IgD-negative memory B cell (primary cell): ENCODE data around the gene ING3. TPM values are rescaled to one million over a fixed set of nuclear protein-coding genes. Genes with fewer than 3 reads are reported as not detected.

Experiments
- H3K27ac Mint-ChIP-seq, 3 donors: one replicate each; pipeline ENCODE4 v1.8.0; 2020 to 2022; ENCODE audit warnings: mild to moderate bottlenecking in 3 of 3, mixed read lengths in 3 of 3, moderate library complexity in 1 of 3
- H3K27me3 Mint-ChIP-seq: one replicate; pipeline ENCODE4 v1.8.0; 2021; ENCODE audit warnings: mixed read lengths
- H3K36me3 Mint-ChIP-seq: one replicate; pipeline ENCODE4 v1.8.0; 2020; ENCODE audit warnings: mild to moderate bottlenecking, mixed read lengths
- H3K4me1 Mint-ChIP-seq, 3 donors: one replicate each; pipeline ENCODE4 v1.8.0; 2020 to 2022; ENCODE audit warnings: mixed read lengths in 3 of 3, mild to moderate bottlenecking in 1 of 3
- H3K4me3 Mint-ChIP-seq, 4 donors: one replicate each; pipeline ENCODE4 v1.8.0; 2020 to 2022; ENCODE audit warnings: mild to moderate bottlenecking in 4 of 4, mixed read lengths in 4 of 4, moderate library complexity in 3 of 4
- H3K9me3 Mint-ChIP-seq, 3 donors: one replicate each; pipeline ENCODE4 v1.8.0; 2020 to 2021; ENCODE audit warnings: mixed read lengths in 3 of 3, mild to moderate bottlenecking in 1 of 3
- polyA plus RNA-seq: library from polyadenylated mRNA; unstranded; fragments of 300-500 nt; fragmentation: Illumina TruSeq; gene quantifications from one replicate; pipeline ENCODE4 v1.2.3, GENCODE V29; 2021

Gene ING3
- 29.4 TPM for polyA plus RNA-seq

GRCh38 chr7:120950539-120951308 lies at the start of gene ING3:
ING3 (plus strand) TSS chr7:120950777; CDS start chr7:120950897, 120 bp downstream.
- peak within 1 kb of the TSS; percentile 98 to 100 (median 99) for H3K27ac Mint-ChIP-seq
- H3K36me3 Mint-ChIP-seq: no peaks in the 10 kb centered on the region
- H3K4me3 Mint-ChIP-seq: peak within 1 kb of the TSS; percentile 94 to 99 (median 96)
- no peaks in the 10 kb centered on the region for H3K9me3 Mint-ChIP-seq
- H3K27me3 Mint-ChIP-seq: peaks cover 2% of the 10 kb centered on the region
- H3K4me1 Mint-ChIP-seq: peaks cover 13 to 20% (median 17%) of the 10 kb centered on the region in 3 donors

- H3K4me1 Mint-ChIP-seq: no peaks in the 10 kb centered on the region
- no peaks in the 10 kb centered on the region for H3K9me3 Mint-ChIP-seq
- no peak overlapping the region for H3K27ac Mint-ChIP-seq
- peaks cover 5% of the 10 kb centered on the region for H3K27me3 Mint-ChIP-seq
- H3K4me3 Mint-ChIP-seq: no peak overlapping the region
- no peaks in the 10 kb centered on the region for H3K36me3 Mint-ChIP-seq
These were observed 35.1 kb upstream of the ING3 start for GRCh38 chr7:120915314-120916105.

GRCh38 chr7:120916121-120916520 lies 34.5 kb upstream of the ING3 start:
- Mint-ChIP-seq H3K4me3 (no peak overlapping the region), H3K36me3 (no peaks in the 10 kb centered on the region), H3K4me1 (no peaks in the 10 kb centered on the region), H3K27ac (no peak overlapping the region), H3K27me3 (peaks cover 5% of the 10 kb centered on the region), H3K9me3 (no peaks in the 10 kb centered on the region)

GRCh38 chr7:120916538-120916937 lies 34.0 kb upstream of the ING3 start:
- Mint-ChIP-seq H3K27ac (no peak overlapping the region), H3K4me1 (no peaks in the 10 kb centered on the region), H3K36me3 (no peaks in the 10 kb centered on the region), H3K27me3 (peaks cover 5% of the 10 kb centered on the region), H3K9me3 (no peaks in the 10 kb centered on the region), H3K4me3 (no peak overlapping the region)

GRCh38 chr7:120919466-120919865 lies 31.1 kb upstream of the ING3 start:
- Mint-ChIP-seq H3K36me3 (no peaks in the 10 kb centered on the region), H3K4me3 (no peak overlapping the region), H3K9me3 (no peaks in the 10 kb centered on the region), H3K4me1 (no peaks in the 10 kb centered on the region), H3K27me3 (peaks cover 5% of the 10 kb centered on the region), H3K27ac (no peak overlapping the region)

- H3K9me3 Mint-ChIP-seq: no peaks in the 10 kb centered on the region
- H3K4me1 Mint-ChIP-seq: no peaks in the 10 kb centered on the region
- H3K27ac Mint-ChIP-seq: no peak overlapping the region
- peaks cover 8% of the 10 kb centered on the region for H3K27me3 Mint-ChIP-seq
- H3K36me3 Mint-ChIP-seq: no peaks in the 10 kb centered on the region
- H3K4me3 Mint-ChIP-seq: no peak overlapping the region
These were observed 30.5 kb upstream of the ING3 start for GRCh38 chr7:120920034-120920433.

- H3K27me3 Mint-ChIP-seq: peaks cover 9% of the 10 kb centered on the region
- H3K27ac Mint-ChIP-seq: no peak overlapping the region
- H3K4me3 Mint-ChIP-seq: no peak overlapping the region
- H3K36me3 Mint-ChIP-seq: no peaks in the 10 kb centered on the region
- no peaks in the 10 kb centered on the region for H3K9me3 Mint-ChIP-seq
- H3K4me1 Mint-ChIP-seq: no peaks in the 10 kb centered on the region
These were observed 29.8 kb upstream of the ING3 start for GRCh38 chr7:120920591-120921274.

- H3K36me3 Mint-ChIP-seq: no peaks in the 10 kb centered on the region
- H3K4me3 Mint-ChIP-seq: no peak overlapping the region
- no peaks in the 10 kb centered on the region for H3K9me3 Mint-ChIP-seq
- H3K27me3 Mint-ChIP-seq: peaks cover 4% of the 10 kb centered on the region
- no peak overlapping the region for H3K27ac Mint-ChIP-seq
- peaks cover 2 to 15% (median 8%) of the 10 kb centered on the region in 3 donors for H3K4me1 Mint-ChIP-seq
These were observed 25.7 kb upstream of the ING3 start for GRCh38 chr7:120924837-120925236.

- no peak overlapping the region for H3K27ac Mint-ChIP-seq
- peaks cover 2 to 15% (median 8%) of the 10 kb centered on the region in 3 donors for H3K4me1 Mint-ChIP-seq
- peaks cover 4% of the 10 kb centered on the region for H3K27me3 Mint-ChIP-seq
- H3K36me3 Mint-ChIP-seq: no peaks in the 10 kb centered on the region
- no peaks in the 10 kb centered on the region for H3K9me3 Mint-ChIP-seq
- no peak overlapping the region for H3K4me3 Mint-ChIP-seq
These were observed 25.2 kb upstream of the ING3 start for GRCh38 chr7:120925392-120925791.

GRCh38 chr7:120926943-120927346 lies 23.6 kb upstream of the ING3 start:
- H3K4me3 Mint-ChIP-seq: peak overlapping the region in 1 of 4 donors; percentile 72
- H3K4me1 Mint-ChIP-seq: peaks cover 2 to 15% (median 8%) of the 10 kb centered on the region in 3 donors
- H3K27ac Mint-ChIP-seq: peak overlapping the region in 1 of 3 donors; percentile 51
- H3K27me3 Mint-ChIP-seq: peaks cover 4% of the 10 kb centered on the region
- H3K36me3 Mint-ChIP-seq: no peaks in the 10 kb centered on the region
- H3K9me3 Mint-ChIP-seq: no peaks in the 10 kb centered on the region

- peaks cover 2 to 15% (median 8%) of the 10 kb centered on the region in 3 donors for H3K4me1 Mint-ChIP-seq
- H3K4me3 Mint-ChIP-seq: peak overlapping the region in 1 of 4 donors; percentile 5
- no peaks in the 10 kb centered on the region for H3K36me3 Mint-ChIP-seq
- no peak overlapping the region for H3K27ac Mint-ChIP-seq
- H3K27me3 Mint-ChIP-seq: peaks cover 4% of the 10 kb centered on the region
- H3K9me3 Mint-ChIP-seq: no peaks in the 10 kb centered on the region
These were observed 23.0 kb upstream of the ING3 start for GRCh38 chr7:120927454-120928103.

GRCh38 chr7:120931243-120931642 lies 19.3 kb upstream of the ING3 start:
- Mint-ChIP-seq H3K36me3 (no peaks in the 10 kb centered on the region), H3K9me3 (no peaks in the 10 kb centered on the region), H3K4me1 (peaks cover 2 to 15% (median 8%) of the 10 kb centered on the region in 3 donors), H3K4me3 (no peak overlapping the region), H3K27me3 (peaks cover 4% of the 10 kb centered on the region), H3K27ac (no peak overlapping the region)

GRCh38 chr7:120933475-120933874 lies 17.1 kb upstream of the ING3 start:
- H3K36me3 Mint-ChIP-seq: no peaks in the 10 kb centered on the region
- no peak overlapping the region for H3K4me3 Mint-ChIP-seq
- H3K27me3 Mint-ChIP-seq: peaks cover 4% of the 10 kb centered on the region
- H3K27ac Mint-ChIP-seq: no peak overlapping the region
- no peaks in the 10 kb centered on the region for H3K9me3 Mint-ChIP-seq
- no peaks in the 10 kb centered on the region for H3K4me1 Mint-ChIP-seq

- Mint-ChIP-seq H3K4me3 (no peak overlapping the region), H3K9me3 (no peaks in the 10 kb centered on the region), H3K4me1 (no peaks in the 10 kb centered on the region), H3K27ac (no peak overlapping the region), H3K36me3 (no peaks in the 10 kb centered on the region), H3K27me3 (peaks cover 4% of the 10 kb centered on the region)
These were observed 11.2 kb upstream of the ING3 start for GRCh38 chr7:120939345-120939744.

GRCh38 chr7:120941064-120941463 lies 9.5 kb upstream of the ING3 start:
- no peak overlapping the region for H3K27ac Mint-ChIP-seq
- H3K36me3 Mint-ChIP-seq: peaks cover 2% of the 10 kb centered on the region
- H3K4me1 Mint-ChIP-seq: no peaks in the 10 kb centered on the region
- H3K9me3 Mint-ChIP-seq: no peaks in the 10 kb centered on the region
- no peaks in the 10 kb centered on the region for H3K27me3 Mint-ChIP-seq
- no peak overlapping the region for H3K4me3 Mint-ChIP-seq
